Astrocyte of the cerebellum (primary cell): Measurements from ENCODE around the gene SMURF2.

Experiments used
- DNase-seq: peaks from one replicate; pipeline ENCODE4 v3.0.0-alpha.2; 2011; ENCODE audit warnings: low read depth
- H3K4me3 ChIP-seq: 2 replicates; pipeline ENCODE4 v1.5.1; 2011; ENCODE audit warnings: mild to moderate bottlenecking, low read depth, low read length, moderate library complexity
- in situ Hi-C: cut with HindIII; loops from 2 replicates; pipeline ENCODE4 v1.10.0; 2017; ENCODE audit warnings: low sequenced_read_pairs
- TF ChIP-seq, protein P1 (sequence below): IDR thresholded peaks from 2 replicates; pipeline ENCODE4 v1.5.1; 2012; ENCODE audit warnings: low read length, low read depth, moderate library complexity, mild to moderate bottlenecking; ENCODE audit errors: missing control alignments

SMURF2 gene

DNA sequence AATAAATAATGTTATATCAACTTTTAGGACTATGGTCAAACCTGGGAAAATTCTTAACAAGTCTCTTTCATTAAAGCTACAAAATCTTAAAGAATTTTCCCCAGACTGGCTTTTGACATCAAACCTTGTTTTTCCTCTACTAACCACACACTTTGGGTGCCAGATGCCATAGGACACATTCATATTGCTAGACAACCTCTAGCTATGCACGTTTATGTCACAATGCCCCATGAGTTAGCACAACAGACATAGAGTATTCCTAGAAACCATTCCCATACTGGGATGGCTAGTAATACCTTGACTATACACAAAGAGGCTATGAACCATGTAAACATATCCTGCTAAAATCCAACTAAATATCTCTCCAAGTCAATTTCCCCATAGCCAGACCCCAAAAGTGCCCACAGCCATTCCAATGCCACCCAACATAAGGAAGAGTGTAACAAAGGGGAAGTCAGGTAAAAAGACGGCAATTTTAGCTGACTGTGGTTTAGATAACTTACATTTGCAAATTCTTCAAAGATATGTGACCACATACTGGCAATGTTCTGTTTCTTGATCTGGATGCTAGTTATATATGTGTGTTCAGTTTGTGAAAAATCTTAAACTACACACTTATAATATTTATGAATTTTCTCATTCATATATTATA is 23.4 kb downstream of the SMURF2 start:
- in situ Hi-C loops: no loop called here
- no peak for DNase-seq
- H3K4me3 ChIP-seq: no peak overlapping the region
- TF ChIP-seq, protein P1, sequence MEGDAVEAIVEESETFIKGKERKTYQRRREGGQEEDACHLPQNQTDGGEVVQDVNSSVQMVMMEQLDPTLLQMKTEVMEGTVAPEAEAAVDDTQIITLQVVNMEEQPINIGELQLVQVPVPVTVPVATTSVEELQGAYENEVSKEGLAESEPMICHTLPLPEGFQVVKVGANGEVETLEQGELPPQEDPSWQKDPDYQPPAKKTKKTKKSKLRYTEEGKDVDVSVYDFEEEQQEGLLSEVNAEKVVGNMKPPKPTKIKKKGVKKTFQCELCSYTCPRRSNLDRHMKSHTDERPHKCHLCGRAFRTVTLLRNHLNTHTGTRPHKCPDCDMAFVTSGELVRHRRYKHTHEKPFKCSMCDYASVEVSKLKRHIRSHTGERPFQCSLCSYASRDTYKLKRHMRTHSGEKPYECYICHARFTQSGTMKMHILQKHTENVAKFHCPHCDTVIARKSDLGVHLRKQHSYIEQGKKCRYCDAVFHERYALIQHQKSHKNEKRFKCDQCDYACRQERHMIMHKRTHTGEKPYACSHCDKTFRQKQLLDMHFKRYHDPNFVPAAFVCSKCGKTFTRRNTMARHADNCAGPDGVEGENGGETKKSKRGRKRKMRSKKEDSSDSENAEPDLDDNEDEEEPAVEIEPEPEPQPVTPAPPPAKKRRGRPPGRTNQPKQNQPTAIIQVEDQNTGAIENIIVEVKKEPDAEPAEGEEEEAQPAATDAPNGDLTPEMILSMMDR: no peak

- in situ Hi-C loops: no loop called here
- TF ChIP-seq, protein P1: no peak
- no peak overlapping the region for H3K4me3 ChIP-seq
- DNase-seq: peak; percentile 90
These were observed 26.3 kb downstream of the SMURF2 start for GRCh38 chr17:64635647-64636305.

DNA sequence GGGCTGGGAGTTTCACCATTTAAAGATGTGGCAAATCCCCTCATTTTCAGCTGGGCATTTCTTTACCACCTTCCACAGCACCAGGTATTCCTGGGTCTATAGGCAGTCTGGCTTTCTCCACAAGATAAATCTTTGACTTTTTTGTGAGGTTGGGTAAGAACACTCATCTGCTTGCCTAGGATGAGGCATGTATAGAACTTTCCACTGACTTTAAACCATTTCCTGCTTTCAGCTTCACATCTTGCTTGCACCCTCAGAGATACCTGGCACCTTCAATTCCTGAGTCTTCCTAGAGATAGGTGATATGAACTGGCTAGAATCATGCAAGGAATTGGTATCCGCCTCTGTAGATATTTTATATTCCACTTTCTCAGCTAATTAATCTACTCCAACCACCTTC is 27.9 kb downstream of the SMURF2 start:
- TF ChIP-seq, protein P1: no peak
- in situ Hi-C loops: no loop called here
- no peak overlapping the region for H3K4me3 ChIP-seq
- DNase-seq: no peak

DNA sequence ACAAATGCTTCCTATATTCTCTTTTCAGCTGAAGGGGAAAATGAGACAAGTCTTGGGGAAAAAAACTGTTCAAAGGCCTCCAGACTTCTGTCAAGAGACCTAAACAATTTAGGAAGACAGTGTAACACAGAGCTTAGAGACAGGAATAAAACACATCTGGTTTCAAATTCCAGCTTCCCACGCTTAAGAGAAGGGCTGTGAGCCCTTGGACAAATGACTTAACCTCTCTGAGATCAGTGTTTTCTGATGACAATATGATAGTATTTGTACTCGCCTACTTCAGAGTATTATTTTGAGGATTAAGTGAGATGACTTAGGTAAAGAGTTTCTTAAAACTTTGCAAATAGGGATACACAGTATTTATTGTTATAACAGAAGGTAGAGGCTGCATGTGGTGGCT is 29.5 kb downstream of the SMURF2 start:
- TF ChIP-seq, protein P1: no peak
- in situ Hi-C loops: no loop called here
- H3K4me3 ChIP-seq: no peak overlapping the region
- no peak for DNase-seq

- no peak for DNase-seq
- TF ChIP-seq, protein P1: no peak
- H3K4me3 ChIP-seq: no peak overlapping the region
- in situ Hi-C loops: no loop called here
These were observed 29.9 kb downstream of the SMURF2 start for GRCh38 chr17:64632194-64632593.

DNA sequence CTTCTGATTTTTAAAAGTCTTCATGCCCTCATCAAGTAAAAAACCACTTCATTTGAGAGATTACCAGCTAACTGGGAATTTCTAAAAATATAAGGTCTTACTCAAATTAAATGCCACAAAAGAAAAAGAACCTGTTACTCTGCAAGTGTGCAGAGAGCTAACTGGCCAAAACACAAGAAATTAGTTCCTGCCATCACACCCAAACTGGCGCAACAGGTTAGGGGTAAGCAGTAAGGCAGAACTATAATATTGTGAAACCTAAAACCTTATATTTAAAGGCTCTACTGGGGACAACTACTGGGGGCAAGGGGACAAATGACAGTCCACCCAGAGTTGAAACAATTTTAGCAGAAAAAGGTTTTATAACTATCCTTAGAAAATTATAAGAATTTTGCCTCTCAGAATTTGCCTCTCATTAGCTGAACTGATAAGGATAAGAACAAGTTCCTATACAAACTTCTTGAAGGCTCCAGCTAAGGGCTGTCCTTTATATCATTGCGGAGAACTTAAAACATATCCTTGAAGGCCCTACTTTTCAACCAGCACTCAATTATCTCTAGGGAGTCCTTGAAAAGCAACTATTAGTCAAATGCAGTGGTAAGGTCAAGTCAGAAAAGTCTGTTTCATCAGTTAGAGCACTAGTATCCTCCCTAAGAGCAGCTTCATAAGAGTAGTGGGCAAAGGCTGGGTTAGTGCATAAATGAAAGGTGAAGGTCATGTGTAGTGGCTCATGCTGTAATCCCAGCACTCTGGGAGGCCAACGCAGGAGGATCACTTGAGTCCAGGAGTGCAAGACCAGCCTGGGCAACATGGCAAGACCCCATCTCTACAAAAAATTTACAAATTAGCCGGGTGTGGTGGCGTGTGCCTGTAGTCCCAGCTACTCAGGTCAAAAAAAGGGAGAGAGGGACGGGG is 31.5 kb downstream of the SMURF2 start:
- no peak overlapping the region for H3K4me3 ChIP-seq
- in situ Hi-C loops: no loop called here
- DNase-seq: no peak
- TF ChIP-seq, protein P1: no peak
